Mesothelial cell of epicardium (in vitro differentiated cells): ENCODE measurements around the gene TMTC1. TPM values are rescaled to one million over a fixed set of nuclear protein-coding genes. Genes with fewer than 3 reads are reported as not detected.
A peak's percentile ranks its signal among the peaks of the same experiment; 100 is the strongest.
"Not testable (repeated sequence)": the region's sequence is repeated elsewhere in the genome, so short reads cannot be mapped to it uniquely, and the experiment has no call there.

ENCODE experiments used
- DNase-seq, 2 experiments: peaks; one replicate each; pipeline ENCODE4 v3.0.0; 2021; ENCODE audit warnings: low spot score in 2 of 2; ENCODE audit not compliant: unreplicated experiment in 2 of 2
- H3K27ac Mint-ChIP-seq: 2 replicates; pipeline ENCODE4 v1.8.0; 2021; ENCODE audit warnings: mixed read lengths
- H3K27me3 Mint-ChIP-seq: 2 replicates; pipeline ENCODE4 v1.8.0; 2021; ENCODE audit warnings: low read depth, mixed read lengths
- H3K36me3 Mint-ChIP-seq: 2 replicates; pipeline ENCODE4 v1.8.0; 2021; ENCODE audit warnings: mixed read lengths
- H3K4me1 Mint-ChIP-seq: 2 replicates; pipeline ENCODE4 v1.8.0; 2021; ENCODE audit warnings: mixed read lengths
- H3K4me3 Mint-ChIP-seq: 2 replicates; pipeline ENCODE4 v1.8.0; 2021; ENCODE audit warnings: mild to moderate bottlenecking, moderate library complexity, mixed read lengths
- H3K9me3 Mint-ChIP-seq: 2 replicates; pipeline ENCODE4 v1.8.0; 2021; ENCODE audit warnings: mixed read lengths
- total RNA-seq: library from RNA; stranded (reverse); gene quantifications from 3 replicates; pipeline ENCODE4 v1.2.1, GENCODE V29; 2021
- TF ChIP-seq, protein P1 (sequence below): fragments of 200-600 bp; sonication (generic); IDR thresholded peaks from one replicate; pipeline ENCODE4 v1.5.0; 2021; ENCODE audit warnings: antibody characterized with exemption; ENCODE audit not compliant: unreplicated experiment

TMTC1 gene
- 0.88 to 1.0 TPM (median 0.91 TPM) in 3 replicates for total RNA-seq

DNA sequence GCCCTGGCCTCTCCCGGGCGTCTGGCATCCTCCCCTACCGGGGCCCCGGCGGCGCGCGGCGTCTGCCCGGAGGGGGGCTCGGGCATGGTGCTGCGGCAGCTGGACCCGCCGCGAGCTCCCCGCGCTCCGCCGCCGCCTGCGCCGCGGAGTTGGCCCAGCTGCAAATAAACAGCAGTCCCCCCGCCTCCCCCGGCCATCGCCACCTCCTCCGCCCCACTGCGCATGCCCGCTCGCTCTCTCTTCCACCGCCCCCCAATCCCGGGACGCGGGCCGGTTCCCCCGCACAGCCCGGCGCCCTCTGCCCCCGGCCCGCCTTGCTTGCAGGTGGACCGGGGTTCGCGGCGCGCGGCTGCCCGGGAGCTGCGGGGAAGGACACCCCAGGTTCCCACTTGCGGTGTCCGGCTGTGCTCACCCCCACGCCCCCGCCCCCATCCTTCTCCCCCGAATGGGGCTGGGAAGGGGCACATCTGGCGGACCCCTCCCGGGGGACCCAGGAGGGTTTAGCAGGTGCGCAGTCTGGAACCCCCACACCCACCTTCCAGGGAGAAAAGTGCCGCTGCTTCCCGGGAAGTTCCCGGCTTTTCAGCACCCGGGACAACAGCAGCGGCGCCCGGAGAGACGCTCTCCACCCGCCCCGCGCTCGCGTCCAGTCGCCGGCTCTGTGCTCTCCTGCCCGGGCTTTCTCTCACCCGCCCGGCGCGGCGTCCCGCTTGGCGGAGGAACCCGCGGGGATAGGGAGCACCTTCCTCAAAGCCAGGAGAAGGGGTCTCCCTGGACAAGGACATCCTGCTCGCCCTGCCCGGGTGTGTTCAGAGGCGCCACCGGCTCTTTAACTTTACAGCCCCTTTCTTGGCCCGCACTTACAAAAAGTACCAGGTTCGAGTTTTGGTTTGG lies at the start of gene TMTC1:
Gene TMTC1 (minus strand): TSS at position 170 of the 894 bp plus-strand sequence. CDS start 191 bp downstream, outside the sequence.
- Mint-ChIP-seq H3K27ac (no peak within 1 kb of the TSS), H3K4me1 (peaks cover 21% of the 10 kb centered on the region), H3K4me3 (peak within 1 kb of the TSS; percentile 75), H3K36me3 (no peaks in the 10 kb centered on the region), H3K9me3 (peaks cover 5% of the 10 kb centered on the region), H3K27me3 (peaks cover 59% of the 10 kb centered on the region)
- TF ChIP-seq, protein P1, sequence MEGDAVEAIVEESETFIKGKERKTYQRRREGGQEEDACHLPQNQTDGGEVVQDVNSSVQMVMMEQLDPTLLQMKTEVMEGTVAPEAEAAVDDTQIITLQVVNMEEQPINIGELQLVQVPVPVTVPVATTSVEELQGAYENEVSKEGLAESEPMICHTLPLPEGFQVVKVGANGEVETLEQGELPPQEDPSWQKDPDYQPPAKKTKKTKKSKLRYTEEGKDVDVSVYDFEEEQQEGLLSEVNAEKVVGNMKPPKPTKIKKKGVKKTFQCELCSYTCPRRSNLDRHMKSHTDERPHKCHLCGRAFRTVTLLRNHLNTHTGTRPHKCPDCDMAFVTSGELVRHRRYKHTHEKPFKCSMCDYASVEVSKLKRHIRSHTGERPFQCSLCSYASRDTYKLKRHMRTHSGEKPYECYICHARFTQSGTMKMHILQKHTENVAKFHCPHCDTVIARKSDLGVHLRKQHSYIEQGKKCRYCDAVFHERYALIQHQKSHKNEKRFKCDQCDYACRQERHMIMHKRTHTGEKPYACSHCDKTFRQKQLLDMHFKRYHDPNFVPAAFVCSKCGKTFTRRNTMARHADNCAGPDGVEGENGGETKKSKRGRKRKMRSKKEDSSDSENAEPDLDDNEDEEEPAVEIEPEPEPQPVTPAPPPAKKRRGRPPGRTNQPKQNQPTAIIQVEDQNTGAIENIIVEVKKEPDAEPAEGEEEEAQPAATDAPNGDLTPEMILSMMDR, result no peak
- DNase-seq, result peak; percentile 56 to 77

DNA sequence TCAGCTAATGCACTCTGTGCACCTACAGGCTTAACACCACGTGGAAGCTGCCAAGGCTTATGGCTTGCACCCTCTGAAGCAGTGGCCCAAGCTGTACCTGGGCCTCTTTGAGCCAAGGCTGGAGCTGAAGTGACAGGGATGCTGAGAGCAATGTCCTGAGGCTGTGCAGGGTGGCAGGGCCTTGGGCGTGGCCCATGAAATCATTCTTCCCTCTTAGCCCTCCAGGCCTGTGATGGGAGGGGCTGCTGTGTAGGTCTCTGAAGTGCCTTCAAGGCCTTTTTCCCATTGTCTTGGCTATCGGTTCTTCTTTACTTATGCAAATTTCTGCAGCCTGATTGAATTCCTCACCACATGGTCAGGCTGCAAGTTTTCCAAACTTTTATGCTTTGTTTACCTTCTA lies 47.4 kb upstream of the TMTC1 start:
- no peaks in the 10 kb centered on the region for H3K27me3 Mint-ChIP-seq
- H3K4me3 Mint-ChIP-seq, result no peak overlapping the region
- H3K4me1 Mint-ChIP-seq, result no peaks in the 10 kb centered on the region
- H3K27ac Mint-ChIP-seq, result no peak overlapping the region
- TF ChIP-seq, protein P1, result no peak
- peaks cover 2% of the 10 kb centered on the region for H3K36me3 Mint-ChIP-seq
- peaks cover 42% of the 10 kb centered on the region for H3K9me3 Mint-ChIP-seq
- DNase-seq, result no peak

DNA sequence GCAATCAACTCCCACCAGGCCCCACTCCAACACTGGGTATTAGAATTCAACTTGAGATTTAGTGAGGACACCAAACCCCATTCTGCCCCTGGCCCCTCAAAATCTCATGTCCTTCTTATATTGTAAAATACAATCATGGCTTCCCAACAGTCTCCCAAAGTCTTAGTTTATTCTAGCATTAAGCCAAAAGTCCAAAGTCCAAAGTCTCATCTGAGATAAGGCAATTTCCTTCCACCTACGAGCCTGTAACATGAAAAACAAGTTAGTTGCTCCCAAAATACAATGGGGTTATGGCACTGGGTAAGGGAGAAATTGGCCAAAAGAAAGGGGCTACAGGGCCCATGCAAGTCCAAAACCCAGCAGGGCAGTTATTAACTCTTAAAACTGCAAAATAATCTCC lies 46.6 kb upstream of the TMTC1 start:
- Mint-ChIP-seq H3K36me3 (peaks cover 2% of the 10 kb centered on the region), H3K4me1 (no peaks in the 10 kb centered on the region), H3K27me3 (no peaks in the 10 kb centered on the region), H3K27ac (no peak overlapping the region), H3K4me3 (no peak overlapping the region), H3K9me3 (peaks cover 35% of the 10 kb centered on the region)
- DNase-seq, result no peak
- TF ChIP-seq, protein P1, result no peak

DNA sequence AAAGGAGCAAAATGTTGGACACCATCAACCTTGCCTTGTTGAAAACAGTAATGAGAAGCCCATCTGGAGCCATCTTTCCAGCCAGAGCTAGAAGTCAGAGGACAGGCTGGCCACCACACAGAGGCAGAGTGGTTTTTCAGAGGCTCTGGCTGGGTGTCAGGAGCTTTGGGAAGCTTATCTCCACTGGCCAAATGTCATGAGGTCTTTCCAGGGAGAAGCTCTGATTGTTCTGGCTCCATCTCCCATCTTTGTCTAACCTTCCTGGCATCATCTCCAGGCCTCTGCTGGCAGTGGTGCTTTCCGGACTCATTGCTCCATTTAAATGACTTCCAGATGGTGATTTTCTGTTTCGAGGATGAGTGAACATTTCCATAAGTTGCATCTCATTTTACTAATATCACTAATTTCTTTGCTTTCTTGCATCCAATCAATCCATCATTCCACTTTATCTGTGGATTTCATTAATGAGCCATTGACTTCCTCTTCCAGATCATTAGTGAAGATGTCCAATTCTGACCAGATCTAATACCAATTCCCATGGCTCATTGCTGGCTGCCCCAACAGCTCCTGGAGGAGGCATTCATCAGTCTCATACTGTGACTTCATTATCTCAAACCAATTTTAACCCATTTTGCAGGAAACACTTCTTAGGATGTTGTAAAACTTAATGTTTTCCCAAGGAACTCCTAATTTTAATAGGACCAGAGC lies 35.3 kb upstream of the TMTC1 start:
- TF ChIP-seq, protein P1, result no peak

DNA sequence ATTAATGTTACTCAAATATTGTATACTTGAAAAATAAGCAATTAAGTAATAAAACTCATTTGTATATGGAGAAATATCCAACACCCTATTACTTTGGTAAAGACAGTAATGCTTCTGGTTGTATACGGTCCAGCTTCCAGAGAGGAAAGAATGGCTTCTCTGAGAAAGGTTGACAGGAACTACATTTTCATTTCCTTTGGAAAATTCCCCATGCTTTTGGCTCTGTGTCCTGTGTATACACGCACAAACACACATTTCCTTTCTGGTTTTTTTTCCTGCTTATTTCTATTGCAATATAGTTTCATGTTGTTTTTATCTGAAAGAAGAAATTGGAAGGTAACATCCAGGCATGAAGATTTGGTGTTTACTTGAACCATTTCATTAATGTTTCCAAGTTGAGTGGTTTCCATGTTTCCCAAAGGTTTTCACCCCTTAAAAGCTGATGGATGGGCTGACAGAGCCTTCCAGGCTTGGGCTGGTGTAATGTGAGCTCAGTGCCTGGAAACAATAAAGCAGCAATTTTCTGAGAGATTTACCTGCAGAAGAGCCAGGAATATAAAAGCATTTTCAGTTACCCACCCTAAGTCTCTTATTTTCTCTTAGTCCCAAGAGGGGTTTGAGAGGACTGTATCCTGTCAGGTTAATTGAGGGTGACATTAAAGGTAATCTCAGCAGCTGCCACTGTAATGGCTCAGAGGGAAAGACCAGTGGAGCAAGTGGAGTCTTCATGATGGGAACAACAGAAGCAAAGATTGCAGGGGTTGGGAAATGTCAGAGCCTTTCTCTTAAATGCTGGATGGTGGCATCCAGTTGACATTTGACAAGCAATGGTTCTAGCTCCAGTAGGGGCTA lies 33.4 kb upstream of the TMTC1 start:
- Mint-ChIP-seq H3K4me3 (no peak overlapping the region), H3K27me3 (peaks cover 2% of the 10 kb centered on the region), H3K9me3 (peaks cover 4% of the 10 kb centered on the region), H3K27ac (no peak overlapping the region), H3K36me3 (no peaks in the 10 kb centered on the region), H3K4me1 (no peaks in the 10 kb centered on the region)
- TF ChIP-seq, protein P1, result no peak
- DNase-seq, result no peak

More for the DNA sequence above, 35.3 kb upstream of the TMTC1 start:
- Mint-ChIP-seq H3K9me3 (no peaks in the 10 kb centered on the region), H3K27ac (no peak overlapping the region), H3K36me3 (no peaks in the 10 kb centered on the region), H3K4me1 (no peaks in the 10 kb centered on the region), H3K27me3 (peaks cover 2% of the 10 kb centered on the region), H3K4me3 (no peak overlapping the region)
- DNase-seq, result no peak

DNA sequence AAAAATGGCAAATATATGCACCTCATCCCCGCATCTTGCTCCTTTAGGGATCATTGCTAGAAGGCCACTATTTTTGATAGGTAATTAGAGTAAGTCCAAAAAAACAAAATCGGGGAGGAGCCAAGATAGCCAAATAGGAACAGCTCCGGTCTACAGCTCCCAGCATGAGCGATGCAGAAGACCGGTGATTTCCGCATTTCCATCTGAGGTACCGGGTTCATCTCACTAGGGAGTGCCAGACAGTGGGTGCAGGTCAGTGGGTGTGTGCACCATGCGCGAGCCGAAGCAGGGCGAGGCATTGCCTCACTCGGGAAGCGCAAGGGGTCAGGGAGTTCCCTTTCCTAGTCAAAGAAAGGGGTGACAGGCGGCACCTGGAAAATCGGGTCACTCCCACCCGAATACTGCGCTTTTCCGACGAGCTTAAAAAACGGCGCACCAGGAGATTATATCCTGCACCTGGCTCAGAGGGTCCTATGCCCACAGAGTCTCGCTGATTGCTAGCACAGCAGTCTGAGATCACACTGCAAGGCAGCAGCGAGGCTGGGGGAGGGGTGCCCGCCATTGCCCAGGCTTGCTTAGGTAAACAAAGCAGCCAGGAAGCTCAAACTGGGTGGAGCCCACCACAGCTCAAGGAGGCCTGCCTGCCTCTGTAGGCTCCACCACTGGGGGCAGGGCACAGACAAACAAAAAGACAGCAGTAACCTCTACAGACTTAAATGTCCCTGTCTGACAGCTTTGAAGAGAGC lies 26.0 kb upstream of the TMTC1 start:
- not testable (repeated sequence) for H3K4me3 Mint-ChIP-seq, H3K36me3 Mint-ChIP-seq, H3K27me3 Mint-ChIP-seq, DNase-seq, H3K4me1 Mint-ChIP-seq, H3K9me3 Mint-ChIP-seq, H3K27ac Mint-ChIP-seq
